ENCODE results near the gene NOTCH4.

NOTCH4 gene

GRCh38 chr6:32148289-32149091 is 75.4 kb downstream of the NOTCH4 start:
- no peak for TF ChIP-seq CTCF (IDR thresholded peaks at IDR 0.05)
- Histone ChIP-seq H3K79me2 (no peaks in the 10 kb centered on the region), H3K9me3 (ENCODE audit: control insufficient read depth, low read length) (no peaks in the 10 kb centered on the region), H3K9ac (no peak overlapping the region), H3K27ac (no peak overlapping the region), H3K36me3 (ENCODE audit: control insufficient read depth, insufficient read depth, low read length) (no peaks in the 10 kb centered on the region), H3K4me3 (ENCODE audit: low read depth, low read length) (no peak overlapping the region), H3K27me3 (ENCODE audit: control insufficient read depth, insufficient read depth, low read length) (no peaks in the 10 kb centered on the region), H3K4me1 (peaks cover 12% of the 10 kb centered on the region), H3K4me2 (ENCODE audit: low read length) (no peak overlapping the region), H2AFZ (no peak overlapping the region)

GRCh38 chr6:32147401-32148132 is 76.3 kb downstream of the NOTCH4 start:
- peaks cover 11% of the 10 kb centered on the region for H3K4me1 ChIP-seq
- no peaks in the 10 kb centered on the region for H3K27me3 ChIP-seq (ENCODE audit: control insufficient read depth, insufficient read depth, low read length)
- no peak for TF ChIP-seq CTCF (IDR thresholded peaks at IDR 0.05)
- H3K4me2 ChIP-seq (ENCODE audit: low read length) = no peak overlapping the region
- H3K9me3 ChIP-seq (ENCODE audit: control insufficient read depth, low read length) = no peaks in the 10 kb centered on the region
- no peak overlapping the region for H3K27ac ChIP-seq
- H3K79me2 ChIP-seq = no peaks in the 10 kb centered on the region
- H3K9ac ChIP-seq = no peak overlapping the region
- H3K4me3 ChIP-seq (ENCODE audit: low read depth, low read length) = no peak overlapping the region
- no peak overlapping the region for H2AFZ ChIP-seq
- H3K36me3 ChIP-seq (ENCODE audit: control insufficient read depth, insufficient read depth, low read length) = no peaks in the 10 kb centered on the region

- TF ChIP-seq CTCF (IDR thresholded peaks at IDR 0.05) = no peak
- Histone ChIP-seq H3K27ac (no peak overlapping the region), H3K4me3 (ENCODE audit: low read depth, low read length) (no peak overlapping the region), H3K79me2 (no peaks in the 10 kb centered on the region), H3K36me3 (ENCODE audit: control insufficient read depth, insufficient read depth, low read length) (no peaks in the 10 kb centered on the region), H3K4me2 (ENCODE audit: low read length) (no peak overlapping the region), H3K27me3 (ENCODE audit: control insufficient read depth, insufficient read depth, low read length) (no peaks in the 10 kb centered on the region), H2AFZ (no peak overlapping the region), H3K9ac (no peak overlapping the region), H3K9me3 (ENCODE audit: control insufficient read depth, low read length) (no peaks in the 10 kb centered on the region), H3K4me1 (peaks cover 5% of the 10 kb centered on the region)
Measured at GRCh38 chr6:32146687-32147086, 77.2 kb downstream of the NOTCH4 start.

- H3K36me3 ChIP-seq (ENCODE audit: control insufficient read depth, insufficient read depth, low read length) = no peaks in the 10 kb centered on the region
- no peak for TF ChIP-seq CTCF (IDR thresholded peaks at IDR 0.05)
- peaks cover 4% of the 10 kb centered on the region for H3K4me1 ChIP-seq
- H3K9me3 ChIP-seq (ENCODE audit: control insufficient read depth, low read length) = no peaks in the 10 kb centered on the region
- H3K27me3 ChIP-seq (ENCODE audit: control insufficient read depth, insufficient read depth, low read length) = no peaks in the 10 kb centered on the region
- no peak overlapping the region for H3K4me2 ChIP-seq (ENCODE audit: low read length)
- no peak overlapping the region for H3K4me3 ChIP-seq (ENCODE audit: low read depth, low read length)
- no peak overlapping the region for H3K9ac ChIP-seq
- no peak overlapping the region for H2AFZ ChIP-seq
- H3K79me2 ChIP-seq = no peaks in the 10 kb centered on the region
- no peak overlapping the region for H3K27ac ChIP-seq
Measured at GRCh38 chr6:32146287-32146686, 77.6 kb downstream of the NOTCH4 start.
